Right renal pelvis (tissue), 4 donors: ENCODE data around the gene CNFN. TPM values are rescaled to one million over a fixed set of nuclear protein-coding genes. Genes with fewer than 3 reads are reported as not detected.

Experiments
- DNase-seq, 4 donors: peaks; one replicate each; pipeline ENCODE4 v3.0.0-alpha.2; 2013; ENCODE audit warnings: low read depth in 4 of 4, low spot score in 3 of 4, missing footprints in 1 of 4
- polyA plus RNA-seq, 4 donors: library from polyadenylated mRNA; unstranded; fragments of 120-200 nt; gene quantifications; one replicate each; pipeline ENCODE4 v1.2.1, GENCODE V29; 2013; ENCODE audit not compliant: insufficient read length in 4 of 4

Gene CNFN
- polyA plus RNA-seq, 4 donors: 0.82 to 2.1 (median 1.1) TPM

DNA sequence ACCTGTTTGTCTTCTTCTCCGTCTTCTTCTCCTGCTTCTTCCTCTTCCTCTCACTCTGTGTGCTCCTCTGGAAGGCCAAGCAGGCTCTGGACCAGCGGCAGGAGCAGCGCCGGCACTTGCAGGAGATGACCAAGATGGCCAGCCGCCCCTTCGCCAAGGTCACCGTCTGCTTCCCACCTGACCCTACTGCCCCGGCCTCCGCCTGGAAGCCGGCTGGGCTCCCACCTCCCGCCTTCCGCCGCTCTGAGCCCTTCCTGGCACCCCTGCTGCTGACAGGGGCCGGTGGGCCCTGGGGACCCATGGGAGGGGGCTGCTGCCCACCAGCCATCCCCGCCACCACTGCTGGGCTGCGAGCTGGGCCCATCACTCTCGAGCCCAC is 13.9 kb downstream of the CNFN start:
- DNase-seq: no peak

DNA sequence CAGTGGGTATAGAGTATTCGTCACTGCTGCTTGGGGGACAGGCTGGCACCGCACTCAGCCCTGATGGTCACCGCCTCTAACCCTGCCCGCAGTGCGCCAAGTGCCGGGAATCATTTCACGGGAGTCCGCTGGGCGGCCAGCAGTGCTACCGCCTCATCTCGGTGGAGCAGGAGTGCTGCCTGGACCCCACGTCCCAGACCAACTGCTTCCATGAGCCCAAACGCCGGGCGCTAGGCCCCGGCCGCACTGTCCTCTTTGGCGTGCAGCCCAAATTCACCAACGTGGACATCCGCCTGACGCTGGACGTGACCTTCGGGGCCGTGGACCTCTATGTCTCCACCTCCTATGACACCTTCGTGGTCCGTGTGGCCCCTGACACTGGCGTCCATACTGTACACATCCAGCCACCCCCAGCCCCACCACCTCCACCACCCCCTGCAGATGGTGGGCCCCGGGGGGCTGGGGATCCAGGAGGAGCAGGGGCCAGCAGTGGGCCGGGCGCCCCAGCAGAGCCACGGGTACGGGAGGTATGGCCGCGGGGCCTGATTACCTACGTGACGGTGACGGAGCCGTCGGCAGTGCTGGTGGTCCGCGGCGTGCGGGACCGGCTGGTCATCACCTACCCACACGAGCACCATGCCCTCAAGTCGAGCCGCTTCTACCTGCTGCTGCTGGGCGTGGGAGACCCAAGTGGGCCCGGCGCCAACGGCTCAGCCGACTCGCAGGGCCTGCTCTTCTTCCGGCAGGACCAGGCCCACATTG is 14.5 kb downstream of the CNFN start:
- no peak for DNase-seq

DNA sequence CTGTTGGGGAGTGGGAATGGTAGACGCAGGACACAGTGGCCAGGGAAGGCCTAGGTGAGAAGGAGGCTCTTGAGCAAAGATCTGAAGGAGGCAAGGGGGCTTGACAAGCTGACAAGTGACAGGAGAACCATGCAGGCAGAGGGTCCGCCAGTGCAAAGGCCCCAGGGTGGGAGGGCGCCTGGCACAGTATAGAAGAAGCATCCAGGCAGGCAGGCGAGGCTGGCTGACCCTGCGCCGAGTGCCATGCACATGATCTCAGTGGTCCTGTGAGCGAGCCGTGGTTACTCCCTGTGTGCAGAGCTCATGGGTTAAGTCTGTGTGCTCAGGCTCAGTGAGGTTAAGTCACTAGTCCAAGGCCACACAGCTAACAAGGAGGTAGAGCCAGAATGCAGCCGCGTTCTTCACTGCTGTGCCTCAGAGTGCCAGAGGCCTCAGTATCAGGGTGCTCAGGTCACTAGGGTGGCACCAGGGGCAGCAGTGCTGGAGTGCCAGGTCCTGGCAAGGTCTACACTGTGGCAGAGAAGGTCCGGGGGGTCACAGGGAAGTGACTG is 15.2 kb downstream of the CNFN start:
- no peak for DNase-seq

DNA sequence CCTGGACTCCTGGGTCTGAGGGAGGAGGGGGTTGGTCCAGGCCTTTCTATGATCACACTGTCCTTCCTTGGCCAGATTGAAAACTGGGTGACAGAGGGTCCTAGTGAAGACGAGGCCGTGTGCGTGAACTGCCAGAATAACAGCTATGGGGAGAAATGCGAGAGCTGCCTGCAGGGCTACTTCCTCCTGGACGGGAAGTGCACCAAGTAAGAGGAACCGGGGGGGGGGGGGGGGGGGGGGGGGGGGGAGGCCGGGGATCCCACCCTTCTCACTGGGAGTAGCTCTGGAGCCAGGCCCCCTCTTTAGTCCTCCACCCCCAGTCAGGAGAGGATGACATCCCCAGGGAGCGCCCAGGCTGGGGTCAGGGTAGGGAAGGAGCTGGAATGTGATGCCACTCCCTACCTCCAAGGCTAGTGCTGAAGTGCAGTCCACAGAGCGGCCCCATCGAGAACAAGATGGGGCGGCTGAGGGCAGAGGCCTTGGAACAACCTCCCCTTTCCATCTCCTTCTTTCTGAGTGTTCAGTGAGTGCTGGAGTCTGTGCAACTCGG is 19.4 kb downstream of the CNFN start:
- DNase-seq: no peak

DNA sequence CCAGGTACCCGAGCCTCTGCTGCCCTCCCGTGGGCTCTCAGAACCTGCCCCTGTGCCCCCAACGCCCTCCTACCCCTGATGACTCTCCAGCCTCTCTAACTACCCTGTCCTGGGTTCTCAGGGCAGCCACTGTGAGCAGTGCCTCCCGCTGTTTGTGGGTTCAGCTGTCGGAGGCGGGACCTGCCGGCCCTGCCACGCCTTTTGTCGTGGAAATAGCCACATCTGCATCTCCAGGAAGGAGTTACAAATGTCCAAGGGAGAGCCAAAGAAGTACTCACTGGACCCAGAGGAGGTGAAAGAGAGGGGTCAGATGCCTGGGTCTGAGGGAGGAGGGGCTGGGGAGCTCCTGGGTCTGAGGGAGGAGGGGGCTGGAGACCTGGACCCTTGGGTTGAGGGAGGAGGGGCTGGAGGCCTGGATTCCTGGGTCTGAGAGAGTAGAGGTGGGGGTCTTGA is 20.0 kb downstream of the CNFN start:
- no peak for DNase-seq

DNA sequence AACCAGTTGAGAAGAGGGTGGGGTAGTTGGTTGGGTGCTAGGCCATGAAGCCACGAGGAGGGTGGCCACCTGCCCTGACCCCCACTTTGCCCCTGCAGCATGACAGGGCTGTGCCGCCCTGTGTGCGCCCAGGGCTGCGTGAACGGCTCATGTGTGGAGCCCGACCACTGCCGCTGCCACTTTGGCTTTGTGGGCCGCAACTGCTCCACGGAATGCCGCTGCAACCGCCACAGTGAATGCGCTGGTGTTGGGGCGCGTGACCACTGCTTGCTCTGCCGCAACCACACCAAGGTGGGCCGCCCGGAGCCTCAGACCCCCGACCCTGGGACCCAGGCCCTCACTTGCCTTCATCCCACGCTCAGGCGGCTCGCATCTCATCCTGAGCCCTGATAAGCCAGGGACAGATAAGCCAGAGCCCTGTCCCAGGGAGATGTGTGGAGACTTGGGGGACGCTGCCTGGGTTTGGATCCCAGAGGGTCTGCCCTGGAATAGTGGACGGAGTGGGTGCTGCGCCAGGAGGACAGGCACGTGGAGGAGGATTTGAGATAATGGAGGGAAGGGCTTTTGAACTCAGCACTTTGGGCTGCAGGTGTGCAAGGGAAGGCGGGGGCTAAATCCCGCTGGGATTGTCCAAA is 20.5 kb downstream of the CNFN start:
- no peak for DNase-seq

DNA sequence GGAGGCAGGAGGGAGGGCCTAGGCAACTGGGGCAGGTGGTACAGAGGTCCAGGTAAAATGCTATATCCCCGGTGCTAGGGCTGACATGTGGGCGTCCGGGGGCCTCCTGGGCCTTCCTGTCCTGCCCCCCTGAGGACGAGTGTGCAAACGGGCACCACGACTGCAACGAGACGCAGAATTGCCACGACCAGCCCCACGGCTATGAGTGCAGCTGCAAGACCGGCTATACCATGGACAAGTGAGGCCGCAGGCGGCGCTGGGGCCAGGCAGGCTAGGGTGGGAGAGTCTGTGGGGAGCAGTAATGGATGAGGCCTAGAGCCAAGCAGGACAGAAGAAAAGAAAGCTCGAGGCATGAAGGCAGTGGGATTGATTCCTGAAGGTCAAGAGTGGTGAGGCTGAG is 21.3 kb downstream of the CNFN start:
- no peak for DNase-seq

DNA sequence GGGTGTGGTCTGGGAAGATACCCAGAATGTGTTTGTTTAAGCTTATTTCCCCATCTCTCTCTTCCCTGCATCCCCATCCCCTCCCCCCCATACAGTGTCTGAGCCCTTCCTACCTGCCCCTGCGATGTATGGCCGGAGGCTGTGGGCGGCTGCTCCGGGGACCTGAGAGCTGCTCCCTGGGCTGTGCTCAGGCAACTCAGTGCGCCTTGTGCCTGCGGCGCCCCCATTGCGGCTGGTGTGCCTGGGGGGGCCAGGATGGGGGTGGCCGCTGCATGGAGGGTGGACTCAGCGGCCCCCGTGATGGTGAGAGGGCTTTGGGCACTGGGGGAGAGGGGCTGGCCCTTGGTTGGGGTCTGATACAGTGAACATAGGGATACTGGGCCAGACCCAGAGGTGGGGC is 21.7 kb downstream of the CNFN start:
- no peak for DNase-seq

DNA sequence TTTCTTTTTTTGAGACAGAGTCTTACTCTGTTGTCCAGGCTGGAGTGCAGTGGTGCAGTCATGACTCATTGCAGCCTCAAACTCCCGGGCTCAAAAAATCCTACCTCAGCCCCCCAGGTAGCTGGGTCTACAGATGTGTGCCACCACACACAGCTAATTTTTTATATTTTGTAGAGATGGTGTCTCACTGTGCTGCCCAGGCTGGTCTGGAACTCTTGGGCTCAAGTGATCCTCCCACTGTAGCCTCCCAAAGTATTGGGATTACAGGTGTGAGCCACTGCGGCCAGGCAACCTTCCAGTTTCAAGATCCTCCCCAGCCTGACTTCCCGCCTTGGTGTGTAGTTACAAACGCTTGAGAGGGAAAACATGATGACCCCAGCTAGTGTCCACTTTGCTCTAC is 22.2 kb downstream of the CNFN start:
- no peak for DNase-seq

DNA sequence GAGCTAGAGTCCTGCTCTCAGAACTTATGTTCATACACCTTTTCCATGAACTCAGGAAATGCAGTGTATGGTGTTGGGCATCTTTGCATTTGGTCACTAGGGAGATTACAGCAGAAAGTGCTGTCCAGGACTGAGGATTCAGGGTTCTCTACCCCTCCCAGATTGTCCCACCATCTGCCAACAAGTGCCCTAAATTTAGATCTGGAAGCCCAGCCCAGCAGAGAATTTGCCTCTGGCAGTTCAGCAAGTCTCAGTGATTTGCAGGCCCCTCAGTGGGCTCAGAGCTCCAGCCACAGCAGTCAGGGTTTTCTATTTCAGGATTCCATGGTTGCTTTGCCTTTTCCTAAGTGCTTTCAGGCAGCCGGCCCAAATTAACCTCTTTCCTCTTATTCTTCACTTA is 23.4 kb downstream of the CNFN start:
- no peak for DNase-seq

DNA sequence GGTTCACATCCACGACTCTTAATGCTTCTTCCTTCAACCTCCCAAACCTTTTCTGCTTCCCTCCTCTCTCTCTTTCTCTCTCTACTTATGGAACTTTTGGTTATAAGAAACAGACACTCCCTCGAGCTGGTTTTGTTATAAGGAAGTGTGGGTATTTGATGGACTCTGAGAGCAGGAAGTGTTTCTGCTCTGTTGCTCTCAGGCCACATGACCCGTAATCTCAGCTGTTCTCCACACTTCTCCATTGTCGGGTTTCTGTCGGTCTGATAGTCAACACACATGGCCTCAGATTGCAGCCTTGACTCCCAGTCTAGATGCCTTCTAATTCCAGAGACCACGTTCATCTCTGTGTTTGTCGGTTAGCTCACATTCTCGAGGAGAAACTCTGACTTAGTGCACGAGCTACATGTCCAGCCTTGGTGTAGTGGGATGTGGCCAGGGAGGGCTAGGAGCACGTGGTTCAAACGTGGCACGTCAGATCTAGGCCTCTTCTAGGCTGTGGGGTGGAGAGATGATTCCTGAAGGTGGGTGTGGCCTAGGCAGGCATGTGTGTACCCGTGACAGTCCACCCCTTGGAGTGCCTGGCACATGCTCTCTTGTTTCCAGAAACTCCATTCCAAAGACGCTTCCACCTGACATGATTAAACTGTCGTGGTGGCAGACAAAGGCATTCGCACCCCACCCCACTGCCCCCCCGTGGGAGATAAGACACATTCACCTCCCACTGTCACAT is 26.3 kb downstream of the CNFN start:
- DNase-seq: no peak

DNA sequence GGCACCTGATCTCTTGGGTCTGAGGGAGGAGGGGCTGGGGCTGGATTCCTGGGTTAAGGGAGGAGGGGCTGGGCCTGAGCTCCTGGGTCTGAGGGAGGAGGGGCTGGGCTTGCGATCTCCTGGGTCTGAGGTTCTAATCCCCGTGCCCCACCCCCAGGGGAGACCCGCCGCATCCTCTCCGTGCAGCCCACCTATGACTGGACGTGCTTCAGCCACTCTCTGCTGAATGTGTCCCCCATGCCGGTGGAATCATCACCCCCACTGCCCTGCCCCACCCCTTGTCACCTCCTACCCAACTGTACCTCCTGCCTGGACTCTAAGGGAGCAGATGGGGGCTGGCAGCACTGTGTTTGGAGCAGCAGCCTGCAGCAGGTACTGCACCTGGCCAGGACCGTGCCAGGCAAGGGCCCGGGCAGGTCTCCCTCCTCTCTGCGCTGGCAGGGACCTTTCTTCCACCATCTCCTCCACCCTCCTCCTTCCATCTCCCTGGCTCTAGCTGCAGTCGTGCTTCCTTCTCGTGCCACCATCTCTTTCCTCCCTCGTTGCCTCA is 27.1 kb downstream of the CNFN start:
- no peak for DNase-seq

DNA sequence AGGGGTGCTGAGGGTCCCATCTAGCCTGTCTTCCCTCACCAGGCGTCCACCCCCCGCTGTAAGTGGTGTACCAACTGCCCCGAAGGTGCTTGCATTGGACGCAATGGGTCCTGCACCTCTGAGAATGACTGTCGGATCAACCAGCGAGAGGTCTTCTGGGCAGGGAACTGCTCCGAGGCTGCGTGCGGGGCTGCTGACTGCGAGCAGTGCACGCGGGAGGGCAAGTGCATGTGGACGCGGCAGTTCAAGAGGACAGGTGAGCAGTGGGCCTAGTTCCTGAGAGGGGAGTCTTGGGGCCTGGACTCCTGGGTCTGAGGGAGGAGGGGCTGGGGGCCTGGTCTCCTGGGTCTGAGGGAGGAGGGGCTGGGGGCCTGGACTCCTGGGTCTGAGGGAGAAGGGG is 27.8 kb downstream of the CNFN start:
- no peak for DNase-seq

DNA sequence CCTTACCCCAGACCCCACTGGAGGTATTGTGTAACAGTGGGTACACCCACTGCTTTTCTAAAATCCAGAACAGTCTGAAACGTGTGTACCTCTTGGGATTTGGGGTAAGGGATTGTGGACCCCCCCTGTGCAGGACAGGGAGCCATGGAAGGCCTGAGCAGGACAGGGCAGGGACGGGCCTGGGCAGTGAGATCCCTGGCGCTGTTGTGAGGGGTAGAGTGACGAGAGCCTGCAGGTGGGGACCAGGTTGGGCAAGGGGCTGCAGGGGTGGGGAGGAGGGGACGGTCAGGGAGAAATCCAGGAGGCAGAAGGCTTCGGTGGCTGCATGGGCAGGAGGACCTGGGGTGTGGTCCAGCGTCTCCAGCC is 28.6 kb downstream of the CNFN start:
- DNase-seq: no peak

DNA sequence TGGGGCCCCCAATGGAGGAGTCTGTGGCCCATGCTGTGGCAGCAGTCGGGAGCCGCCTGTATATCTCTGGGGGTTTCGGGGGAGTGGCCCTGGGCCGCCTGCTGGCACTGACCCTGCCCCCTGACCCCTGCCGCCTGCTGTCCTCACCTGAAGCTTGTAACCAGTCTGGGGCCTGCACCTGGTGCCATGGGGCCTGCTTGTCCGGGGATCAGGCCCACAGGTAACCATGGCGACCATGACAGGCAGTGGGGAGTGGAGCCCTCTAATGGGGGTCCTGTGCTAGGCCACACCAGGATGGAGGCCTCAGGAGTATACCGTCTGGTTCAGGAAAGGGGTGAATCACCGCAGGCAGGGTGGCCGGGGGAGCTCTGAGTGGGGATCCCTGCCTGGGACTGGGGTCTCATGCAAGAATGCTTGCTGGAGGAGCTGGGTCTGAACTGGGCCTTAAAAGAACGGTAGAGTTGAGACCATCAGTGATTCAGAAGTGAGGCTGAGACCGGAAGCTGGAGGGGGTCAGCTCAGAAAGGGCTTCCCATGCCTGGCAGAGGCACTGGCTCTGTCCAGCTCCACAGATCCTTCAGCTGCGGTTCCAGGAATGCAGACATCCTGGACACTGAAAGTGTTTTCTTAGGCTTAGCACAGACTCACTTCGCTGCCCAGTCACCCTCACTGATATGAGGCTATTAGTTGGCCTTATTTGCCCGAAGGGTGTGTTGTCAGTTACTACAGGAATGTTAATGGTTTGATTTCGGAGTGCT is 29.1 kb downstream of the CNFN start:
- DNase-seq: no peak

DNA sequence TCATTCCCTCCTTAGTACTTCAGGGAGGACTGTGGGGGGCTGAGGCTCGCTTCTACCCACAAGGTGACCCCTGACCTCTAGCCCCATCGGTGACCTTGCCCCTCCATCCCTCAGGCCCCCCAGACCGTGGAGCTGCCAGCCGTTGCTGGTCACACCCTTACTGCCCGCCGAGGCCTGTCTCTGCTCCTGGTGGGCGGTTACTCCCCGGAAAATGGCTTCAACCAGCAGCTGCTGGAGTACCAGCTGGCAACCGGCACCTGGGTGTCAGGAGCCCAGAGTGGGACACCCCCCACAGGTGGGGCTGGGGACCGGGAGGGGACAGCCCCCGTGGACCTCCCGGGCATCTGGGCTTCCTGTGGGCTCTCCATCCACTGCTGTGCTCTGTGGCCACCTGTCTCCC is 32.8 kb downstream of the CNFN start:
- no peak for DNase-seq

DNA sequence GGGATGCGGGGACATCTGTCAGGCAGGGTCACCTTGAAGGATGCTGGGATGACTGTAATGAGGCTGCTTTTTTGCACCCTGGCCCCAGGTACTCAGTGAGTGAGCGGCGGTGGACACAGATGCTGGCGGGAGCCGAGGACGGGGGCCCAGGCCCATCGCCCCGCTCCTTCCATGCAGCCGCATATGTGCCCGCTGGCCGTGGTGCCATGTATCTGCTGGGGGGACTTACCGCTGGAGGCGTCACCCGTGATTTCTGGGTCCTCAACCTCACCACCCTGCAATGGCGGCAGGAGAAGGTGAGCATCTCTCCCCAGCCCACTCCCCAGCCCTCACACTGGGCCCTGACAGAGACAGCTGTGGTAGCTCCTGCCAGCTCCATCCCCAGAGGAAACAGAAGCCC is 33.4 kb downstream of the CNFN start:
- no peak for DNase-seq

DNA sequence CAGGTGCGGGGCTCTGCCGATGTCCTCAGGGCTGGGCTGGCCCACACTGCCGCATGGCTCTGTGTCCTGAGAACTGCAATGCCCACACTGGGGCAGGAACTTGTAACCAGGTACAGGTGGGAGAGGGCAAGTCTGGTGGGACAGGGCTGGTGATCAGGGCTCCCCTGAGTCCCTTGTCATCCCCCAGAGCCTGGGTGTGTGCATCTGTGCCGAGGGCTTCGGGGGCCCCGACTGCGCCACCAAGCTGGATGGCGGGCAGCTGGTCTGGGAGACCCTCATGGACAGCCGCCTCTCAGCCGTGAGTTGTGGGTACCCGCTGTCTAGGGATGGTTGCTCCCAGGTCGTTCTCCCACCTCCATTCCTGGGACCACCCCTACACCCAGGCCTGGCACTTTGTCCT is 34.2 kb downstream of the CNFN start:
- no peak for DNase-seq

DNA sequence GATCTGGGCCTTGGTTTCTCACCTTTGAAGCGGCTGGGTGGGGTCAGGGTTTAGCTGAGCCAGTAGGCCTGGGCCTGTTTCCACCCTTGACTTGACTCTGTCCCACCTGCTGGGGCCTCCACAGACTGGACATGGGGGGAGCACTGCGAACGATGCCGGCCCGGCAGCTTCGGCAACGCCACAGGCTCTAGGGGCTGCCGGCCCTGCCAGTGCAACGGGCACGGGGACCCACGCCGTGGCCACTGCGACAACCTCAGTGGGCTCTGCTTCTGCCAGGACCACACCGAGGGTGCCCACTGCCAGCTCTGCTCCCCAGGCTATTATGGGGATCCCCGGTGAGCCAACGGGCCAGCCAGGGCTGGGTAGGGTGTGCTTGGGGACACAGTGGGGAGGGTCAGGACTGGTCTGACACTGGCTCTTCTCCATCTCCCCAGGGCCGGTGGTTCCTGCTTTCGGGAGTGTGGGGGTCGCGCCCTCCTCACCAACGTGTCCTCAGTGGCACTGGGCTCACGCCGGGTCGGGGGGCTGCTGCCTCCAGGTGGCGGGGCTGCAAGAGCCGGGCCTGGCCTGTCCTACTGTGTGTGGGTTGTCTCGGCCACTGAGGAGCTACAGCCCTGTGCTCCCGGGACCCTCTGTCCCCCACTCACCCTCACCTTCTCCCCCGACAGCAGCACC is 36.6 kb downstream of the CNFN start:
- DNase-seq: no peak
